Measurements from ENCODE around the gene GNAI3. TPM values are rescaled to one million over a fixed set of nuclear protein-coding genes. Genes with fewer than 3 reads are reported as not detected.

GNAI3 gene
- total RNA-seq, 2 experiments from 2014 or later = 5.1 to 5.4 TPM

- Mint-ChIP-seq H3K9me3 (no peaks in the 10 kb centered on the region), H3K4me1 (ENCODE audit: low read depth) (no peaks in the 10 kb centered on the region), H3K36me3 (ENCODE audit: low read depth) (peaks cover 89% of the 10 kb centered on the region), H3K27ac (no peak overlapping the region), H3K27me3 (no peaks in the 10 kb centered on the region), H3K4me3 (no peak overlapping the region)
- no peak for TF ChIP-seq CTCF (IDR thresholded peaks at IDR 0.05)
- no peak overlapping the region for H3K27ac ChIP-seq (ENCODE audit: low read depth in 1 of 2, low read length in 2 of 2)
- H3K4me3 ChIP-seq (ENCODE audit: low read length) = no peak overlapping the region
- ATAC-seq (ENCODE audit: poor library complexity) (no peak), DNase-seq (no peak)
- no peaks in the 10 kb centered on the region for H3K4me1 ChIP-seq (ENCODE audit: insufficient read depth, low read length)
- intact Hi-C loops (cut with DNase I, micrococcal nuclease) = no loop called here
- peaks cover 89% of the 10 kb centered on the region for H3K36me3 ChIP-seq (ENCODE audit: insufficient read depth, low read length)
- POLR2A ChIA-PET = no interaction called here
- no peaks in the 10 kb centered on the region for H3K9me3 ChIP-seq (ENCODE audit: control insufficient read depth in 1 of 2, insufficient read depth in 1 of 2, low read length in 2 of 2)
- H3K27me3 ChIP-seq (ENCODE audit: control insufficient read depth in 1 of 2, insufficient read depth in 2 of 2, low read length in 2 of 2) = no peaks in the 10 kb centered on the region
- CTCF ChIA-PET = no interaction called here
Measured at GRCh38 chr1:109586055-109586454, 37.6 kb downstream of the GNAI3 start.

- Mint-ChIP-seq H3K4me3 (no peak overlapping the region), H3K27ac (peak overlapping the region; percentile 34), H3K9me3 (no peaks in the 10 kb centered on the region), H3K36me3 (ENCODE audit: low read depth) (peaks cover 94% of the 10 kb centered on the region), H3K4me1 (ENCODE audit: low read depth) (no peaks in the 10 kb centered on the region), H3K27me3 (no peaks in the 10 kb centered on the region)
- ATAC-seq (ENCODE audit: poor library complexity) (no peak), DNase-seq (no peak)
- Histone ChIP-seq H3K4me1 (ENCODE audit: insufficient read depth, low read length) (no peaks in the 10 kb centered on the region), H3K27me3 (ENCODE audit: control insufficient read depth in 1 of 2, insufficient read depth in 2 of 2, low read length in 2 of 2) (no peaks in the 10 kb centered on the region), H3K4me3 (ENCODE audit: low read length) (no peak overlapping the region), H3K27ac (ENCODE audit: low read depth in 1 of 2, low read length in 2 of 2) (no peak overlapping the region), H3K36me3 (ENCODE audit: insufficient read depth, low read length) (peaks cover 83% of the 10 kb centered on the region), H3K9me3 (ENCODE audit: control insufficient read depth in 1 of 2, insufficient read depth in 1 of 2, low read length in 2 of 2) (no peaks in the 10 kb centered on the region)
- ChIA-PET POLR2A (interaction anchor here (0.7 kb wide), 1 partner anchor 315 kb away, joined by 3 read pairs; no protein-coding TSS in a partner anchor), CTCF (no interaction called here)
- intact Hi-C loops (cut with DNase I, micrococcal nuclease) = no loop called here
- no peak for TF ChIP-seq CTCF (IDR thresholded peaks at IDR 0.05)
Measured at GRCh38 chr1:109589177-109589576, 40.8 kb downstream of the GNAI3 start.

GRCh38 chr1:109589679-109590078 is 41.3 kb downstream of the GNAI3 start:
- ATAC-seq (ENCODE audit: poor library complexity) (no peak), DNase-seq (no peak)
- TF ChIP-seq CTCF (IDR thresholded peaks at IDR 0.05) = no peak
- Mint-ChIP-seq H3K36me3 (ENCODE audit: low read depth) (peaks cover 93% of the 10 kb centered on the region), H3K9me3 (no peaks in the 10 kb centered on the region), H3K4me3 (no peak overlapping the region), H3K27ac (peak overlapping the region; percentile 34), H3K4me1 (ENCODE audit: low read depth) (no peaks in the 10 kb centered on the region), H3K27me3 (no peaks in the 10 kb centered on the region)
- Histone ChIP-seq H3K27me3 (ENCODE audit: control insufficient read depth in 1 of 2, insufficient read depth in 2 of 2, low read length in 2 of 2) (no peaks in the 10 kb centered on the region), H3K4me3 (ENCODE audit: low read length) (no peak overlapping the region), H3K27ac (ENCODE audit: low read depth in 1 of 2, low read length in 2 of 2) (no peak overlapping the region), H3K9me3 (ENCODE audit: control insufficient read depth in 1 of 2, insufficient read depth in 1 of 2, low read length in 2 of 2) (no peaks in the 10 kb centered on the region), H3K36me3 (ENCODE audit: insufficient read depth, low read length) (peaks cover 78% of the 10 kb centered on the region), H3K4me1 (ENCODE audit: insufficient read depth, low read length) (no peaks in the 10 kb centered on the region)
- ChIA-PET POLR2A (no interaction called here), CTCF (no interaction called here)
- intact Hi-C loops (cut with DNase I, micrococcal nuclease) = loop anchor here in 1 of 2 experiments (5.0 kb wide), 1 partner anchor 43 kb away; no protein-coding TSS in a partner anchor
